H1 (cell line): Measurements from ENCODE around the gene NUP188. TPM values are rescaled to one million over a fixed set of nuclear protein-coding genes. Genes with fewer than 3 reads are reported as not detected.

Experiments
- CTCF ChIA-PET: fragments of 300-600 bp; sonication (Branson Sonifier 250); formaldehyde crosslinking; loops from one replicate; lab custom pipeline; 2021; ENCODE audit not compliant: partially characterized antibody; lab: Charles Lee
- POLR2A ChIA-PET: fragments of 300-600 bp; sonication (Branson Sonifier 250); formaldehyde crosslinking; loops from one replicate; lab custom pipeline; 2021; ENCODE audit warnings: inconsistent platforms; ENCODE audit not compliant: partially characterized antibody; lab: Charles Lee
- DNase-seq, 2 experiments: peaks; one replicate each; pipeline versions ENCODE4 v3.0.0 to v3.0.0-alpha.2; 2010 to 2022; ENCODE audit warnings: low spot score in 2 of 2, low read depth in 1 of 2, mixed read lengths in 1 of 2
- FAIRE-seq: peaks from 2 replicates; lab custom pipeline; 2011; peaks lifted over from hg19 to GRCh38; lab: Jason Lieb, UNC
- H2AFZ ChIP-seq: 2 replicates; pipeline ENCODE4 v1.8.1; 2012; ENCODE audit warnings: low read length, inconsistent platforms
- H2AK5ac ChIP-seq: 2 replicates; pipeline ENCODE4 v1.6.1; 2013; ENCODE audit warnings: low read depth, low read length
- H2BK120ac ChIP-seq: replicated peaks from 2 replicates; pipeline ENCODE3; 2013; ENCODE audit warnings: low read depth, low read length, inconsistent platforms
- H2BK12ac ChIP-seq: 2 replicates; pipeline ENCODE4 v1.6.1; 2013; ENCODE audit warnings: low read depth, low read length
- H2BK15ac ChIP-seq: 2 replicates; pipeline ENCODE4 v1.6.1; 2013; ENCODE audit warnings: low read length
- H2BK20ac ChIP-seq: 2 replicates; pipeline ENCODE4 v1.6.1; 2013; ENCODE audit warnings: low read length
- H2BK5ac ChIP-seq: 2 replicates; pipeline ENCODE4 v1.6.1; 2013; ENCODE audit warnings: low read depth, low read length
- H3K14ac ChIP-seq: 2 replicates; pipeline ENCODE4 v1.6.1; 2013; ENCODE audit warnings: inconsistent platforms; ENCODE audit not compliant: insufficient read length
- H3K18ac ChIP-seq: 2 replicates; pipeline ENCODE4 v1.6.1; 2013; ENCODE audit warnings: low read length; ENCODE audit errors: extremely low read depth
- H3K23ac ChIP-seq: 2 replicates; pipeline ENCODE4 v1.6.1; 2013; ENCODE audit warnings: inconsistent platforms; ENCODE audit not compliant: insufficient read length
- H3K23me2 ChIP-seq: 2 replicates; pipeline ENCODE4 v1.6.1; 2013; ENCODE audit warnings: low read depth, low read length
- H3K27ac ChIP-seq: 2 replicates; pipeline ENCODE4 v1.6.1; 2011; ENCODE audit warnings: low read depth, low read length, inconsistent platforms
- H3K27me3 ChIP-seq, 4 experiments: replicated peaks in 1 of 4; 1 replicate in 1 of 4; 2 replicates in 3 of 4; pipeline versions ENCODE4 v1.6.1 to v1.8.1; 2011 to 2013; ENCODE audit warnings: low read length in 3 of 4, mild to moderate bottlenecking in 3 of 4, inconsistent platforms in 2 of 4, mixed read lengths in 2 of 4, moderate library complexity in 1 of 4; ENCODE audit not compliant: control insufficient read depth in 3 of 4, insufficient read depth in 3 of 4; ENCODE audit errors: extremely low read depth in 1 of 4
- H3K36me3 ChIP-seq, 4 experiments: 2 replicates each; pipeline versions ENCODE4 v1.6.1 to v1.8.1; 2011 to 2013; ENCODE audit warnings: mild to moderate bottlenecking in 4 of 4, low read length in 3 of 4, moderate library complexity in 2 of 4, control low read depth in 1 of 4, inconsistent platforms in 1 of 4; ENCODE audit not compliant: insufficient read depth in 4 of 4, control insufficient read depth in 2 of 4
- H3K4ac ChIP-seq: replicated peaks from 2 replicates; pipeline ENCODE3; 2013; ENCODE audit warnings: low read length, low read depth, mixed read lengths, inconsistent platforms; ENCODE audit not compliant: insufficient read length
- H3K4me1 ChIP-seq, 4 experiments: replicated peaks in 1 of 4; 1 replicate in 1 of 4; 2 replicates in 3 of 4; pipeline versions ENCODE4 v1.6.1 to v1.8.1; 2011 to 2013; ENCODE audit warnings: low read length in 3 of 4, inconsistent platforms in 2 of 4, mixed read lengths in 1 of 4; ENCODE audit not compliant: insufficient read depth in 4 of 4, control insufficient read depth in 3 of 4
- H3K4me2 ChIP-seq, 2 experiments: 2 replicates each; pipeline versions ENCODE4 v1.6.1 to v1.8.1; 2011 to 2013; ENCODE audit warnings: low read depth in 2 of 2, low read length in 2 of 2, control low read depth in 1 of 2, inconsistent platforms in 1 of 2, mild to moderate bottlenecking in 1 of 2; ENCODE audit not compliant: insufficient read depth in 1 of 2
- H3K4me3 ChIP-seq, 4 experiments: fragments of 200-600, 300-600 bp in 1 of 4; sonication (generic), shearing (Covaris generic), sonication (Bioruptor Twin) in 1 of 4; 2 replicates each; pipeline versions ENCODE4 v1.5.1 to v1.8.1; 2011 to 2016; ENCODE audit warnings: low read length in 4 of 4, low read depth in 3 of 4, control low read depth in 2 of 4, inconsistent platforms in 2 of 4, mild to moderate bottlenecking in 2 of 4, mixed read lengths in 1 of 4, moderate library complexity in 1 of 4; ENCODE audit not compliant: insufficient read depth in 2 of 4; ENCODE audit errors: extremely low read depth in 1 of 4
- H3K56ac ChIP-seq: replicated peaks from 2 replicates; pipeline ENCODE3; 2013; ENCODE audit warnings: low read depth, mild to moderate bottlenecking, mixed read lengths, low read length, inconsistent platforms; ENCODE audit not compliant: insufficient read length
- H3K79me1 ChIP-seq: 2 replicates; pipeline ENCODE4 v1.6.1; 2013; ENCODE audit warnings: low read depth, low read length, control low read depth
- H3K79me2 ChIP-seq, 2 experiments: 2 replicates each; pipeline versions ENCODE4 v1.6.1 to v1.8.1; 2012 to 2013; ENCODE audit warnings: low read length in 2 of 2, mild to moderate bottlenecking in 2 of 2, inconsistent platforms in 1 of 2; ENCODE audit not compliant: insufficient read depth in 2 of 2, control insufficient read depth in 1 of 2
- H3K9ac ChIP-seq, 4 experiments: replicated peaks in 1 of 4; 1 replicate in 1 of 4; 2 replicates in 3 of 4; pipeline versions ENCODE4 v1.6.1 to v1.8.1; 2011 to 2013; ENCODE audit warnings: low read depth in 3 of 4, low read length in 3 of 4, control low read depth in 2 of 4, mild to moderate bottlenecking in 2 of 4, moderate library complexity in 2 of 4, inconsistent platforms in 1 of 4; ENCODE audit errors: extremely low read depth in 1 of 4
- H3K9me3 ChIP-seq, 2 experiments: 2 replicates each; pipeline versions ENCODE4 v1.6.1 to v1.8.1; 2012 to 2013; ENCODE audit warnings: mild to moderate bottlenecking in 2 of 2, moderate library complexity in 2 of 2, control low read depth in 1 of 2, inconsistent platforms in 1 of 2, low read depth in 1 of 2, low read length in 1 of 2, mixed read lengths in 1 of 2; ENCODE audit not compliant: insufficient read depth in 2 of 2
- H4K20me1 ChIP-seq, 2 experiments: replicated peaks in 1 of 2; 2 replicates each; pipeline versions ENCODE3 to v1.8.1; 2011 to 2013; ENCODE audit warnings: inconsistent platforms in 2 of 2, low read length in 2 of 2, mild to moderate bottlenecking in 1 of 2; ENCODE audit not compliant: insufficient read depth in 2 of 2, control insufficient read depth in 1 of 2
- H4K5ac ChIP-seq: 2 replicates; pipeline ENCODE4 v1.6.1; 2013; ENCODE audit warnings: low read length, low read depth, mixed read lengths, inconsistent platforms; ENCODE audit not compliant: insufficient read length
- H4K8ac ChIP-seq: 2 replicates; pipeline ENCODE4 v1.8.0; 2013; ENCODE audit warnings: mild to moderate bottlenecking, moderate library complexity, low read length, inconsistent platforms; ENCODE audit not compliant: insufficient read depth; ENCODE audit errors: extremely low read depth
- H4K91ac ChIP-seq: replicated peaks from 2 replicates; pipeline ENCODE3; 2013; ENCODE audit warnings: low read length, mixed read lengths, inconsistent platforms; ENCODE audit not compliant: insufficient read length
- CREB1 ChIP-seq: IDR thresholded peaks from 2 replicates; pipeline ENCODE4 v1.6.1; 2012; ENCODE audit warnings: inconsistent platforms
- KDM4A ChIP-seq: IDR thresholded peaks from one replicate; pipeline ENCODE4 v1.7.1; 2012; ENCODE audit warnings: low read depth, mild to moderate bottlenecking, moderate library complexity, low read length, inconsistent platforms; ENCODE audit not compliant: severe bottlenecking
- RBBP5 ChIP-seq: IDR thresholded peaks from 2 replicates; pipeline ENCODE4 v1.7.1; 2012; ENCODE audit warnings: low read depth, mild to moderate bottlenecking, inconsistent platforms, low read length, moderate library complexity, borderline replicate concordance
- SIN3A ChIP-seq, 2 experiments: IDR thresholded peaks in 1 of 2; conservative IDR thresholded peaks in 1 of 2; 2 replicates each; pipeline ENCODE4 v1.6.1; 2011 to 2012; ENCODE audit warnings: low read length in 2 of 2, improper control_type of control experiment in 1 of 2, low read depth in 1 of 2, mild to moderate bottlenecking in 1 of 2
- SP4 ChIP-seq: IDR thresholded peaks from 2 replicates; pipeline ENCODE4 v1.6.1; 2012; ENCODE audit warnings: low read length, inconsistent platforms
- TEAD4 ChIP-seq: IDR thresholded peaks from 2 replicates; pipeline ENCODE4 v1.6.1; 2012; ENCODE audit warnings: low read depth, low read length, inconsistent platforms, mixed read lengths
- ZNF274 ChIP-seq: IDR thresholded peaks from 2 replicates; pipeline ENCODE4 v1.7.0; 2012; ENCODE audit warnings: low read length, borderline replicate concordance; ENCODE audit errors: extremely low read depth
- WGBS, 2 experiments: shearing (Covaris generic) in 1 of 2; methylation state at CpG; one replicate each; pipeline versions ENCODE4 v1.1.6 to v1.1.7; 2013 to 2015; ENCODE audit warnings: low lambda C conversion rate in 2 of 2, mixed read lengths in 2 of 2, inconsistent platforms in 1 of 2, low coverage in 1 of 2, missing lambda C conversion rate in 1 of 2; ENCODE audit not compliant: insufficient replicate concordance in 2 of 2, insufficient coverage in 1 of 2, insufficient read length in 1 of 2; ENCODE audit errors: extremely low coverage in 1 of 2, missing lambda C conversion rate in 1 of 2; 5-methylcytosine and 5-hydroxymethylcytosine counted together
- polyA plus RNA-seq, 7 experiments: library from polyadenylated mRNA; depleted of rRNA in 3 of 7; stranded (reverse) in 5 of 7; unstranded in 2 of 7; fragments of >200 nt in 5 of 7; fragments of 200-250 nt in 2 of 7; gene quantifications; 1 replicate in 5 of 7; 2 replicates in 1 of 7; 4 replicates in 1 of 7; pipeline versions ENCODE4 v1.2.1 to v1.2.3, GENCODE V29; 2011 to 2013; ENCODE audit warnings: missing spikeins in 2 of 7, mixed read lengths in 2 of 7
- total RNA-seq: library from RNA; stranded (reverse); fragmentation: NEBNext Ultra II Directional; extraction: Animal tissue kit (Norgen Biotek cat#: 25700); gene quantifications from 2 replicates; pipeline ENCODE4 v1.2.1, GENCODE V29; 2021

Gene NUP188
- total and polyA plus RNA-seq, 2 of the 8 experiments (the other 6 are each of a cell fraction or from before 2014, with no cell fraction given) = 90.1 to 111 TPM

- Histone ChIP-seq H3K79me2 (no peaks in the 10 kb centered on the region), H2AK5ac (no peak overlapping the region), H3K79me1 (no peaks in the 10 kb centered on the region), H2BK5ac (peak overlapping the region; percentile 88), H3K4me1 (peaks cover 0 to 10% (median 4%) of the 10 kb centered on the region in 4 experiments; a peak in 5 of 7 replicates), H3K9me3 (no peaks in the 10 kb centered on the region), H3K27me3 (no peaks in the 10 kb centered on the region), H4K5ac (peak overlapping the region; percentile 75), H2BK120ac (no peak overlapping the region), H3K14ac (no peak overlapping the region), H3K36me3 (peaks cover 0 to 9% (median 8%) of the 10 kb centered on the region in 4 experiments; a peak in 5 of 8 replicates), H3K23me2 (peaks cover 2% of the 10 kb centered on the region; the same call in 1 of the 2 replicates), H3K23ac (no peak overlapping the region), H3K4me2 (peak overlapping the region; percentile 46 to 70), H4K8ac (peak overlapping the region; percentile 90; the same call in 1 of the 2 replicates), H4K91ac (no peak overlapping the region), H3K9ac (peak overlapping the region in 3 of 4 experiments; percentile 50 to 65 (median 59); a peak in 5 of 7 replicates), H3K4me3 (peak overlapping the region; percentile 39 to 73 (median 66)), H2BK20ac (0 out of 2 replicates have a peak overlapping the region, but pooled peaks have one; percentile 48), H2BK15ac (no peak overlapping the region; the same call in 1 of the 2 replicates), H2BK12ac (peak overlapping the region; percentile 90), H3K18ac (peak overlapping the region; percentile 90), H2AFZ (peak overlapping the region; percentile 62), H4K20me1 (peaks cover 1 to 2% of the 10 kb centered on the region in 2 experiments), H3K56ac (peak overlapping the region; percentile 67), H3K27ac (peak overlapping the region; percentile 68), H3K4ac (peak overlapping the region; percentile 76)
- 14% methylated on average over 19 of the region's 32 CpGs; no CpG with 5 or more reads in 1 of the 2 experiments for WGBS, 2 experiments
- CTCF ChIA-PET = interaction anchor here (1.2 to 9.7 kb wide), 6 partner anchors 11 to 95 kb away, joined by 3 to 139 read pairs (median 9); partner anchors contain the start of genes KYAT1 and LRRC8A
- DNase-seq (peak; percentile 50 to 82), FAIRE-seq (no peak)
- POLR2A ChIA-PET = interaction anchor here (1.1 to 2.9 kb wide), 8 partner anchors 10 to 238 kb away, joined by 3 to 18 read pairs (median 8); partner anchors contain the start of genes KYAT1 and LRRC8A
- TF ChIP-seq CREB1 (no peak), SP4 (no peak; the same call in 1 of the 2 replicates), RBBP5 (no peak; the same call in 1 of the 2 replicates), KDM4A (peak; percentile 20), TEAD4 (no peak), ZNF274 (no peak), SIN3A (conservative IDR thresholded peaks at IDR 0.05 in 1 of 2, IDR thresholded peaks at IDR 0.05 in 1 of 2; ENCODE audit: low read depth in 1 of 2, low read length in 2 of 2) (no peak)
These were observed 25.4 kb upstream of the NUP188 start for GRCh38 chr9:128921881-128922763.
